ENCODE data around the gene CASKIN2.
"Not testable (repeated sequence)": the region's sequence is repeated elsewhere in the genome, so short reads cannot be mapped to it uniquely, and the experiment has no call there.

Gene CASKIN2

DNA sequence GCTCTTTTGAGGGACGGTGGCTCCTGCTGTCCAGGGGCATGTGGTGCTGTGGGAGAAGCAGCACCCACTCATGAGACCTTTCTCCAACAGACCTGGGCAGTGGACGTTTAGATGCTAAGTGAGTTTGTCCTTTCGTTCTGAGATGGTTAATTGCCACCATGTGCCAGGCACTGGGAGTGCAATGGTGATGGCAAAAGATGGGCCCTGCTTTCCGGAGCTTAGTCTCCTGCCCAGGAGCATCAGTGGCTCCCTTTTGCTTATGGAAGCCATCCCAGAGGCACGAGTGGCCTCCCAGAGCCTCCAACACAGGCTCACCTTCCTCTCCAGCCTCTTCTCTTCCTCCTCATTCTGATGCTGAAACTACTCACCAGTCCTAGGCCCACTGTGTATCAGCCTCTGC, 28.4 kb downstream of the CASKIN2 start:
- DNase-seq: no peak

DNA sequence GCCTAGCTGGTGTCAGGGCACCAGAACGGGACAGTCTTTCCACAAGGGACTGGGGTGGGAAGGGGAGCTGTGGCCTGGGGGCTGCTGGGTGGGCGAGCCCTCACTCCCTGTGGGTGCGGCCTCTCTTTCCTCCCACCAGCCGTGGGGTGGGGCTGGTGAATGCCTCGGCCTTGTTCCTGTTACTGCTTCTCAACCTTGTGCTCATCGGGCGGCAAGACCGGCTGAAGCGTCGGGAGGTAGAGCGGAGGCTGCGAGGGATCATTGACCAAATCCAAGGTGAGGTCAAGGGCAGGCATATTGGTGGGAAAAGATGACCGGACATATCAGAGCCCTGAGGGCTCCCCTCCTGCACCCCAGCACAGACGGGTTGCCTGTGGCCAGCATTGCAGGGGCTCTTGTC, 29.2 kb downstream of the CASKIN2 start:
- no peak for DNase-seq

DNA sequence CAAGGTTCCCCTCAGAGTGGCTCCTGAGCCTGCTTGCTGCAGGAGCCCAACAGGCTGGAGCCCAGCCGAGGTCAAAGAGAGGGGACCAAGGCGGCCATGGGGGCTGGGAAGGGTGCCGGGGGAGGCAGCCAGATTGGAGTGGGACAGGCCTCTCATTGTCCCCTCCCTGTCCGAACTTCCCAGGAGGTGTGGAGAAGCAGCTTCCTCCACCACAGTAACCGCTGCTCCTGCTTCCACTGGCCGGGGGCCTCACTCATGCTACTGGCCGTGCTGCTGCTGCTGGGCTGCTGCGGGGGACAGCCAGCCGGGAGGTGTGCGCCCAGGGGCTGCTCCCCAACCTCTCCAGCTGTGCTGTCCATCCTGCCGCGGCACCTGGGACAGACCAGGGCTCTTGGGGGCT, 29.6 kb downstream of the CASKIN2 start:
- DNase-seq: no peak

DNA sequence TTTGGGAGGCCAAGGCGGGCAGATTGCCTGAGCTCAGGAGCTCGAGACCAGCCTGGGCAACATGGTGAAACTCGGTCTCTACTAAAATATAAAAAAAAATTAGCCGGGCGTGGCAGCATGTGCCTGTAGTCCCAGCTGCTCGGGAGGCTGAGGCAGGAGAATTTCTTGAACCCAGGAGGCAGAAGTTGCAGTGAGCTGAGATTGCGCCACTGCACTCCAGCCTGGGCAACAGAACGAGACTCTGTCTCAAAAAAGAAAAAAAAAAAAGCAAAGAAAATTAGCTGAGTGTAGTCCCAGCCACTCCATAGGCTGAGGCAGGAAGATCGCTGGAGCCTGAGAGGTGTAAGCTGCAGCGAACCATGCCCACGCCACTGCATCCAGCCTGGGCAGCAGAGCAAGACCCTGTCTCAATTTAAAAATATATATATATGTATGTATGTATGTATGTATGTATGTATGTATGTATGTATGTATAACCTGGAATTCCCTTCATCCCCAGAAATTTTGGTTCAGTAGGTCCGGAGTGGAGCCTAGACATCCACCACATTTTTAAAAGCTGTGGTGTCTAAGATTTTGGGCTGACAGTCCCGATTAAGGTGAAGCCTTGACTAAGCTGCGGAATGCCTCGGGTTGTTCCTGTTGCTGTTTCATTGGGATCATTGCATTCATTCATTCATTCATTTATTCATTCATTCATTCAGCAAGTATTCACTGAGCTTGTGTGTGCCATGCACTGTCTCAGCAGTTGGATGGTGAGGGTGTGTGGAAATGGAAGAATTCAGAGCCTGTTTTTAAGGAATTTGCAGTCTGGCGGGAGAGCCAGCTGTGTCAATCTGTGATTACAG, 33.0 kb downstream of the CASKIN2 start:
- DNase-seq: no peak

DNA sequence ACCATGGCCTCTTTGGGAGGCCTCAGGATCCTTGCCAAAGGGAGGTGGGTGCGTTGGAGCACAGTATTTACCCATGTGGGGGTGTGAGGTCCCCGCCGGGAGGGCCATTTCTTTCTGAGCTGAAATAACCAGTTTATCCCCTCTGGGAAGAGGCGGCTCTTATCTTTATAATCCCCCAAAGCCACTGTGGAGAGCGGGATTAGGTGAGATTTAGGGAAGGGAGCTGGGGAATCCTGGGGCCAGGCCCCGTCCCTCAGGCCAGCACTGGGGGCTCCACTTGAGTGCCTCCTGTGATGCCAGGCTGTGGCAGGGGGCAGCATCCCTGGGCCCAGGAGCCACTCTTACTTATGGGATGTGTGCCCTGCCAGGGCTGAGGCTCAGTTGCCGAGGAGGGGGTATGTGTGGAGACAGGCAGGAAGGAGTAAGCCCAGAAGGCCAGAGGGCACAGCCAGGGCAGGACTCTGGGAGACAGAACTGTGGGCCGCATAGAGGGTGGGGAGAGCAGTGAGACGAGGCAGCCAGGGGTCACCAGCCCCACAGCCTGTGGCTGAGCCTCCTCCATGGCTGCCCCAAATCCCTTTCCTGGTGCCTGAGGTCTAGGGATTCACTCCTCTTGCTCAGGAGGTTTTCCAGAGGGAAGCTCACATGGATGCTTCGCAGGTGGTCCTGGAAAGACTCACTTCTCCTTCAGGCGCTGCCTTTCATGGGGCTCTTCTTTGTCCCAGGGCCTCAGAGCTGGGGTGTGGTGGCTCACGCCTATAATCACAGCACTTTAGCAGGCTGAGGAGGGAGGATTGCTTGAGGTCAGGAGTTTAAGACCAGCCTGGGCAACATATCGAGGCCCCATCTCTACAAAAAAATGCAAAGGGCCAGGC, 33.9 kb downstream of the CASKIN2 start:
- DNase-seq: no peak

DNA sequence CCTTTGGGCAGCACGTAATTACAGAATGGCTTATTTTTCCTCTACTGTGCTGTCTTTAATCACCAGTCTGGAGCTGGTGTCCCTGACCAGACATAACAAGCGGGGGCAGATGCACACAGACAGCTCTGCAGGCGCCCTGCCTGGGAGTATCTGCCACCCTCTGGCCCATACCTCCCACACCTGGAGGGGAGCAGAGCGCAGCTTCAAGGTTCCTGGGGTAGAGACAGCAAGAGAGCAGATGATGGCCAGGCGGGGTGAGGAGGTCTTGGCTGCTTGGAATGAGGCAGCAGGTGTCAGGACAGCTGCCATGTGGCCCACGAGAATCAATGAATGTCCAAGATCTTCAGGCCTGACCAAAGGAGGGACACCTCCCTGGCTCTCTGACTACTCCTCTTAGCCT, 35.1 kb downstream of the CASKIN2 start:
- DNase-seq: no peak

DNA sequence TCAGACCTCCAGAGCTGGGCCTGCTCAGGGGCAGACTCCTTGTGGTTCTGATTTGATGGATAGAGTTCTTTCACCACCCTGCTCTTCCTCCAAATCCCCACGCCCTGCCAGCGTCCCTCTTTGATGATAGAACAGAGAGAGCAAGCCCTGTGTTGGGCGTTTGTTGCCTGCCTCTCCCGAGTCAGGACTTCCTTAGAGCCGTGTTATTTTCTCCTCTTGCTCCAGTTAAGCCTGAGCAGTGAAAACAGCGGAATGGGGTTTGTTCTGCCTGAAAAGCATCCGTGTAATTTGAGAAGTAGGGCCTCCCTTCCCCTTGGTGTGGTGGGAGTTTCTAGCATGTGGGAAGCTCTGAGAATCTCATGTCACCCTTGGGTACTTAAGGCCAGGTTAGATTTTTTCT, 36.8 kb downstream of the CASKIN2 start:
- no peak for DNase-seq

DNA sequence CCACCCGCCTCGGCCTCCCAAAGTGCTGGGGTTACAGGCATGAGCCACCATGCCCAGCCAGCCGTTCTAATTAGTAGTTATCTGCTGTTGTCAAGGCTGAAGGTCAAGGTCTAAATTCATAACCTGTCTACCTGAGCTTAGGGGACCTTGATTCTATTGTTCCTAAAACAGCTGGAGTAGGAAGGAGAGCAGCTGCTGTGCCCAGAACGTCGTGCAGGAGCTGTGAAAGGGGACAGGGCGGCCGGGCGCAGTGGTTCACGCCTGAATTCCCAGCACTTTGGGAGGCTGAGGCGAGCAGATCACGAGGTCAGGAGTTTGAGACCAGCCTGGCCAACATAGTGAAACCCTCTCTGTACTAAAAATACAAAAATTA, 37.9 kb downstream of the CASKIN2 start:
- not testable (repeated sequence) for DNase-seq

DNA sequence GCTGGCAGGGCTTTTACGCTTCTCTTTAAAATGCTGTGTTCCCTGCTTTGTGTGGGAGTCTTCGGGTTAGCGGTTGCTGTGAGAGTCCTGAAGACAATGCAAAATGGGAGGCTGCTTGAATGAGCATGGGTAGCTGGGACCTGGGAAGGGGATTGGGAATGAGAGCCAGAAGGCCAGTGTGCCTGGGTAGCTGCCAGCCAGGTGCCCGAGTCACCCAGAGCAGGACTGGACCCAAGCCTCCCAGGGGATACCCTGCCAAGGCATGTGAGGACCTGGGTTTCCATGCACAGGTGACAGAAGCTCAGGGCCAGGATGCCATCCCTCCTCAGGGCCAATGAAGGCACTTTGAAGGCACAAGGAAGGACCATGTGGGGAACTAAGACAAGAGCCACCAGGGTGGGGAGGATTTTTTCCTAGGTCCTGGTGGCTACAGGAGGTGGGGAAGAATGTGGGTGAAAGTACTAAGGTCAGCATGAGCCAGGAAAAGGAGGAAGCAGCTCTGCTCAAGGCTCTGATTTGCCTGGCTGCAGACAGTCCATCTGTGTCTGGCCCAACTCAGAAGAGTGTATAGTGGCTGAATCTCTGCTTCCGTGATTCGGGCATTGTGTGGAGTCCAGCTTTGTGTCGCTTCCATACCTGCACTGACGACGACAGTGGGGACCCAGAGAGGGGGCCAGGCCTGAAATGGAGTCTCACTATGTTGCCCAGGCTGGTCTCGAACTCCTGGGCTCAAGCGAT, 38.4 kb downstream of the CASKIN2 start:
- DNase-seq: no peak

DNA sequence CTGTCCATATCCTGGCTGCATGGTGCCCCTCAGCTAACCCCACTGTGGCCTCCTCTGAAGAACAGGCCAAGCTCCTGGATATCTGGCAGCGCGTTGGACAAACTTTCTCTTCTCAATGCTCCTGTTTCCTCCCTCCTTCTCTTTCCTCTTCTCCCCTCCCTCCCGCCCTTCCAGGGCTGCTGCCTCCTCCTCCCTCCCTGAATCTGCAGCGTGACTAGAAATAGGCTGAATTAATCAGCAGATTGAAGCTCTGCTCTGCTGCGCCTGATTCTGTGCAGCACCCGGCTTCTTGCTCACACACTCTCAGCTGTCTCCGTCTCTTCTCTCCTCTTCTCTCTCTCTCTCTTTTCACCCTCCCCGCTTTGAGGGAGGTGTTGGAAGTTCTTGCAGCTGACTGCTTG, 39.1 kb downstream of the CASKIN2 start:
- no peak for DNase-seq

DNA sequence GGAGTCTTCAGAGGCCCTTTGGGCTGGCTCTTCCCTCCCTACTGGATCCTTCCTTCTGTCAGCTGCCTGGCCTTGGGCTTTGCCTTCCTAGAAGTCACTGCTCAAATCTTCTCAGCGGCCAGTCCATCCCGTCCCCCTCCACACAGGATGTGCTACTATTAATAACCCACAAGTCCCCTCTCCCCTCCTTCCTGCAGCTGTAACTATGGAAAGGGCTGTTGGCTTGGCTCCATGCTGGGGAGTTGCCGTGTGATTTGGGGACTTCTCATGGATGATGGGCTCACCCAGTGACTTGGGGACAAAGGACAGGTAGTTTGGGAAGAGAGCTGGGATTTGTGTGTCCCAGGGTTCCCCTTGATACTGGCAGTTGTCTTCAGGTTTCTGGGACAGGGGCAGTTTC, 39.5 kb downstream of the CASKIN2 start:
- DNase-seq: no peak

DNA sequence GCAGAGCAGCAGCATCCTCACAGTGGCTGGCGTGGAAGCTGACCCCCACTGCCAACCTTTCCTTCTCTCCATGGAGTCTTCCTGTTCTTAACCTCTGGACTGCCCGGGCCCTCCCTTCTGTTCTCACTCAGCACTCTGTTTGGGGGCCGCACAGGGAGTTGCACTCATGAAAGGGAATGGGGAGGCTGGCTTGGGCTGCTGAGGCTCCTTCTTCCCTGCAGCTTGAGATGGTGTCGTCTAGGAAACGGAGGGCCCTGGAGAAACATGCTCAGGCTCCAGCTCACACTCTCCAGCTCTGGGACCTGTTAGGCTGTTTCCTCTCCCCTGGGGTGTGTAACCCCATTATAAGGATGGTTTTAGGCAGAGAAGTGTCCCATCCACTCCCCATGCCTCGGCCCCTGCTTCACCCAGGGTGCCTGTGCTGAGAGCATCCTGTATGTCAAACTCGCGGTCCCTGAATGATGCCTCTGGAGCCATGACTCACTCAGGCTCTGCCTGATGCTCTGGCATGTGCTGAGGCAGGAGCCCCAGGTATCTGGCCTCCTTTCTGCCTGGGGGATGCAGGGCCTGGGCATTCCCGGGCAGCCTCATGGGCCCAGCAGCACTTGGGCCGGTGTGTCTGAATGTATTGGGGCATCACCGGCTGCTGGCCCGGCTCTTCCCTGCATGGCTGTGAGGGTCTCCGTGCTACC, 40.0 kb downstream of the CASKIN2 start:
- no peak for DNase-seq

DNA sequence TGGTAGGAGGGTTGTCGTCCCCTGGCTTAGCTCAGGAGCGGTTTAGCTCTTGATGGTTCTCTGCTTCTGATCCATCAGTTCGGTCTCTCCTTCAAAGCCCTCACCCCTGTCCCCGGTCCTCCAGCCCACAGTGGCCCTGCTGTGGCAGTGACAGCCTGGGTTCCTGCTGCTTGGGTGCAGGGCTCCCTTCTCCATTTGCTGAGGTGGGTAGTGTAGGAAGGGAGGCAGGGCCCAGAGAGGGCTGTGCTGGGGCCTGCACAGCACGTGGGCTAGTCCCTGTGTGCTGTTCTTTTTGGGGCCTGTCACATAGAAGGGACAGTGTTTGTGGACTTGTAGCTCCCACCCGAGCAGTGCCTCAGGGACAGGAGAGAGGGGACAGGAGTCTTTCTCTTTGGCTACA, 40.6 kb downstream of the CASKIN2 start:
- DNase-seq: no peak

DNA sequence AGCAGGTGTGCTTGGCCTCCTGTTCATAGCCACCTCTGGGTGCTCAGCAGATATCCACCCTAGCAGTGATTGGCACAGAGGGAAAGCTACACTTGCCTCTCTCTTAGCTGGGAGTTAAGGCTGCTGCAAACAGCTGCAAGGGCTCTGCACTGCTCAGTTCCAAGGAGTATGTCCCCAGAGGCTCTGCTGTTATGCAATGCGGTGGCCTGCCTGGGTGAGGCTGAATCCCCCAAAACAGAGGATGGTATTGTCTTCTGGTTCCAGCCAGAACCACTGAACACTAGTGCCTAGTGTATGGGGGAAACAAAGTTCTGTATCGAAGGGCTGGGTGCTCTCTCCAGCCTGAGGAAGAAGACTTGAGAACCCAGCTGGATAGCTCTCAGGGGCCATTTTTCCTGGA, 42.1 kb downstream of the CASKIN2 start:
- no peak for DNase-seq

DNA sequence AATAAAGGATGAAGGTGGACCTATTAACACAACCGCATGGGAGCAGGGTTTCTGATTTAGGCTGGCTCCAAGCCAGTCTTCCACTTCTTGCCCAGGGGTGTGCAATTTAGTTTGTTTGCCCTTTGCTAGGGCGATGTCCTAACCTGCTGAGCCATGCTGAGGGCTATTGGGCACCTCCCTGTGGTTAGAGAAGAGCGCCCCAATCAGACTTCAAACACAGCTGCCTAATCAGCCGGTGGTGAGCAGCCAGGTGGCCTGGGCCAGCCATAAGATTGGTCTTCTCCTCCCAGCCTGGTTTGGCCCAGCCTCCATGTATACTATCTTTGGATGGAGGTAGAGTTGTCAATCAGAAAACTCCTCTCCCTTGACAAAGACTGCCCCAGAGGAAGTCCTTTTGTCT, 43.2 kb downstream of the CASKIN2 start:
- peak; percentile 74 for DNase-seq

DNA sequence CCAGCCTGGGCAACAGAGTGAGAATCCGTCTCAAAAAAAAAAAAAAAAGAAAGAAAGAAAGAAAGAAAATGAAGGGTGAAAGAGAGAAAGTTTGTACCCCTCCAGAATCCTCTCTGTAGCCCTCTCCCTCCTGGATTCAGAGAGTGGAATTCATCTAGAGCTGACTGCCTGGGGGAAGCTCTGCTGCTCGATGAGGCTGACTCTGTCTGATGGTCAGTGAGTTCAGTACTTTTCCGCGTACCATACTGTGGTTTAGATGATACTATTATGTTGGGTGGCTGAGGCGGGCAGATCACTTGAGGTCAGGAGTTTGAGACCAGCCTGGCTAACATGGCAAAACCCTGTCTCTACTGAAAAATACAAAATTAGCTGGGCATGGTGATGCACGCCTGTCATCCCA, 44.1 kb downstream of the CASKIN2 start:
- no peak for DNase-seq

DNA sequence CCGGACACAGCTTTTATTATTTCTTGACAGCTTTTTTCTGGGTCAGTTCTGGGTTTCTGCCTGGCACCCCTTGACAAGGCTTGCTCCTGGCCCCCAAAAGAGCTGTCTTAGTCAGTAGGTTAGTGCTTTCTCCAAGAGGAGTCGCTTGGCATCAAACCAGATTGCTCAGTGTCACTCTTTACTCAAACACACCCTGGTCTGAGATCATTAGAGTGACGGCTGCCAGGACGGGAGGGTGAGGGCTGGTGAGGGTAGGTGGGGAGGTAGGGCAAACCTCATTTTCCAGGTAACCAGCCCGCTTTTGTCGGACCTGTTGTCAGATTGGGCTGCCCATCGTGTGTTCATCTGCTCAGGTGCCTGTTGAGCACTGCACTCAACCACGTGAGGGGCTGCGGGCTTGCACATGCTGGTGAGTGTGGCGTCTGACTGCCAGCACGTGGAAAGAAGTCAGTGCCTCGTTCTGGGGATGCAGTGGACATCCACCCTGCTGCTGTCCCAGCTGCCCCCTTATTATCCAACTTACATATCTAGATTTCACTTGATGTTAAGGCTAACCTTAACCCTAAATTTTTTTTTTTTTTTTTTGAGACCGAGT, 46.5 kb downstream of the CASKIN2 start:
- no peak for DNase-seq

DNA sequence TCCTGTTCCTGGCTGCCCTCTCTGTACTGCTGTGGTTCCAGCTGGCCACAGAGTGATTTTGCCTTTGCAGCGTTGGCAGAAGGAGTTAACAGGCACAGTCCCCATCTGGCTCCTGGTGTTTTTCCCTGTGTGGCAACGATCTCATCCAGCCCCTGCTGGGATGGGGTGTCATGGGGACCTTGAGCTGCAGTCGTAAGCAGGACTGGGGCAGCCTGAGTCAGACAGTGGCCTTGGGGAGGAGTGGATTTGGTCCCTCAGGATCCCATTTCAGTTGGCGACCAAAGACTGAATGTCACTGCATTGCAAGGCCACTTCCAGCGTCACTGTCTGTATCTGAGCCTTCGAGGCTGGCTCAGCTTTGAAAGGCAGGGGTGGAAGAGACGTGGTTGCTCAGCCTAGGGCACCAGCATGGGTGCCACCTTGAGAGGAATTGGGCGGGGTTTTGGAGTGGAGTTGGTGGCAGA, 47.0 kb downstream of the CASKIN2 start:
- no peak for DNase-seq

DNA sequence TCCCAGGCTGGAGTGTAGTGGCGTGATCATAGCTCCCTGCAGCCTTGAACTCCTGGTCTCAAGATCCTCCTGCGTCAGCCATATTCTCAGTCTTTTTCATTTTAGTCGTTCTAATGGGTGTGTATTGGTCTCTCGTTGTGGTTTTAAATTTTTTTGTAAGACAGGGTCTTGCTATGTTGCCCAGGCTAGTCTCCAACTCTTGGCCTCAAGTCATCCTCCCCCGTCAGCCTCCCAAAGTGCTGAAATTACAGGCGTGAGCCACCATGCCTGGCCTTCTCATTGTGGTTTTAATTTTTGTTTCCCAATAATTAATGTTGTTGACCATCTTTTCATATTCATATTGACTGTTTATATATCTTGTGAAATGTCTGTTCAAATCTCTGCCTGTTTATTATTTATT, 50.3 kb downstream of the CASKIN2 start:
- DNase-seq: no peak

DNA sequence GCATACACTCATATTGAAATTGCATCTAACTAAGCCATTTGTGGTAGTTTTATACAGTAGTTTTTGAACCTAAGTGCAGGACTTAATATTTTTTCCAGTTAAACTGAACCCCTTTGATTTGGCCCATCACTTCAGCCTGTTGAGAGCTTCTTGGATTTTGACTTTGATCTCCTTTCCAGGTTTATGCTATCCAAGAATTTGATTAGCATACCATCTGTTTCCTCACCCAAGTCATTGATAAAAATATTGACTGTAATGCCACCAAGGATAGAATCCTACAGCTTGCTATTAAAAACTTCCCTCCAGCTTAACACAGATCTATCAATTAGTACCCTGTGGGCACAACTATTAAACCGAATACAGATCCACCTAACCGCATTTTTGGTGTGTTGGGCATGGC, 51.7 kb downstream of the CASKIN2 start:
- DNase-seq: no peak

DNA sequence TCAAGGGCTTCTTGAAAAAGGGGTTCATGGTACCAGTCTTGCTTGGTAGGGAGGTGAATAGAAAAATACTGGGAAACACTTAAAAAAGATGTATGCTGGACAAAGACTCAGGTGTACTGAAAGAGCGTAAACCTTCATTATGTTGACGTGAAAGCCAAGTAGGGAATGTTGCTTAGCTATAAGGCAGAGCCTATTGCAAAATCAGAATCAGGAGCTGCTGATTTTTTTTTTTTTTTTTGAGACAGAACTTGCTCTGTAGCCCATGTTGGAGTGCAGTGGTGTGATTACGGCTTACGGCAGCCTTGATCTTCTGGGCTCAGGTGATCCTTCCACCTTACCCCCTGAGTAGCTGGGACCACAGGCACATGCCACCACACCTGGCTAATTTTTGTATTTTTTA, 55.0 kb downstream of the CASKIN2 start:
- DNase-seq: no peak

DNA sequence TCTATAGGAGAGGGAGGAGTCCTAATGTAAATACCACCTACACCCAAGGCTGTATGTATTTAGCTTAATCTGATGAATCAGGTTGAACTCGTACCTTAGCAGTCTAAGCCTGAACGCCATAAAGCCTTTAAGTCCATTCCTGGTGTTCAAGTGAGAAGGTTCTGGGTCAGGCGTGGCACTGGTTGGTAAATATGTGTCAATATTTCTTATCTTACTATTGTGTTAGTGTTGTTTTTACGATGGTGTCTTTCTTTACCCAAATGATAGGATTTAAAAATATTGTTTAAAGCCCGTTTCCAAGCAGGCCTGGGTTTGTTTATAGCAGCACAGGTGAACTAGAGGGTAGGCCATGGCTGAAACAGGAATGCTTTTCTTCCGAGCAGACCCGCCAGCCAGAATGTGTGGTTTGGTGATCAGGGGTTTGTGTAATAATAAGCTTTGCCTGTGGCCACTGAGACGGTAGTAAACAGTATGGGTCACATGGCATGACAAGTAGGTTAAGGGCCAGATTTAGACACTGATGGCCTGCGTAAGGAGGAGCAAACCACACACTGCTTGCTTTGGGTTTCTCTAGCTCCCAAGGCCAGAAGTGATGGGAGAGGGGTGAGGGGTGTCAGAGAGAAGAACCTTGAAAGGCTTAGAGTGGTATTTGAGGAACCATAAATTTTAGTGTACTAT, 55.6 kb downstream of the CASKIN2 start:
- peak; percentile 60 for DNase-seq
